Liver (tissue), 9 donors: ENCODE data around the gene DHX16. TPM values are rescaled to one million over a fixed set of nuclear protein-coding genes. Genes with fewer than 3 reads are reported as not detected.
A peak's percentile ranks its signal among the peaks of the same experiment; 100 is the strongest.

Experiments
- DNase-seq: peaks from one replicate; pipeline ENCODE4 v3.0.0-alpha.2; 2017; ENCODE audit warnings: low spot score
- H3K27ac ChIP-seq, 2 donors: one replicate each; pipeline ENCODE4 v1.7.0; 2013; ENCODE audit warnings: inconsistent platforms in 2 of 2, low read length in 2 of 2, control low read depth in 1 of 2, low read depth in 1 of 2, mild to moderate bottlenecking in 1 of 2
- H3K27me3 ChIP-seq, 4 donors: one replicate each; pipeline versions ENCODE4 v1.6.1 to v1.7.0; 2013; ENCODE audit warnings: low read length in 3 of 4, inconsistent platforms in 1 of 4, mild to moderate bottlenecking in 1 of 4, moderate library complexity in 1 of 4; ENCODE audit not compliant: control insufficient read depth in 4 of 4, insufficient read depth in 4 of 4
- H3K36me3 ChIP-seq, 4 donors: one replicate each; pipeline versions ENCODE4 v1.6.1 to v1.7.0; 2013; ENCODE audit warnings: low read length in 3 of 4, mild to moderate bottlenecking in 3 of 4, low read depth in 1 of 4, moderate library complexity in 1 of 4; ENCODE audit not compliant: control insufficient read depth in 4 of 4, insufficient read depth in 3 of 4
- H3K4me1 ChIP-seq, 4 donors: one replicate each; pipeline versions ENCODE4 v1.6.1 to v1.7.0; 2013; ENCODE audit warnings: low read length in 3 of 4, mild to moderate bottlenecking in 3 of 4, moderate library complexity in 1 of 4; ENCODE audit not compliant: control insufficient read depth in 4 of 4, insufficient read depth in 4 of 4
- H3K4me3 ChIP-seq, 3 donors: one replicate each; pipeline versions ENCODE4 v1.6.1 to v1.7.0; 2013; ENCODE audit warnings: low read length in 3 of 3, control low read depth in 1 of 3, low read depth in 1 of 3, mild to moderate bottlenecking in 1 of 3
- H3K9ac ChIP-seq, 2 donors: one replicate each; pipeline ENCODE4 v1.7.0; 2013; ENCODE audit warnings: low read length in 2 of 2, mild to moderate bottlenecking in 2 of 2, moderate library complexity in 2 of 2, control low read depth in 1 of 2, low read depth in 1 of 2
- H3K9me3 ChIP-seq, 4 donors: one replicate each; pipeline versions ENCODE4 v1.6.1 to v1.7.0; 2013; ENCODE audit warnings: low read length in 3 of 4; ENCODE audit not compliant: control insufficient read depth in 4 of 4
- ATF3 ChIP-seq: IDR thresholded peaks from 2 replicates; pipeline ENCODE4 v1.6.1; 2016; ENCODE audit warnings: antibody characterized with exemption
- CTCF ChIP-seq: fragments of 150-350 bp; IDR thresholded peaks from 2 replicates; pipeline ENCODE4 v1.5.1; 2017; ENCODE audit warnings: improper control_type of control experiment, low read depth, low read length; ENCODE audit not compliant: missing input control
- EGR1 ChIP-seq, 2 donors: IDR thresholded peaks; 2 replicates each; pipeline ENCODE4 v1.6.1; 2016 to 2018; ENCODE audit warnings: antibody characterized with exemption in 2 of 2, low read depth in 2 of 2
- FOXA1 ChIP-seq: IDR thresholded peaks from 2 replicates; pipeline ENCODE4 v1.6.1; 2016; ENCODE audit warnings: antibody characterized with exemption
- HNF4A ChIP-seq, 2 donors: conservative IDR thresholded peaks; 2 replicates each; pipeline ENCODE4 v1.6.1; 2016; ENCODE audit warnings: antibody characterized with exemption in 2 of 2, mild to moderate bottlenecking in 2 of 2
- JUND ChIP-seq, 2 donors: IDR thresholded peaks; 2 replicates each; pipeline ENCODE4 v1.6.1; 2016; ENCODE audit warnings: antibody characterized with exemption in 2 of 2
- RXRA ChIP-seq, 2 donors: IDR thresholded peaks; 2 replicates each; pipeline ENCODE4 v1.6.1; 2017 to 2018; ENCODE audit warnings: antibody characterized with exemption in 2 of 2, mild to moderate bottlenecking in 1 of 2
- SP1 ChIP-seq: IDR thresholded peaks from 2 replicates; pipeline ENCODE4 v1.6.1; 2018; ENCODE audit warnings: antibody characterized with exemption, mild to moderate bottlenecking
- TAF1 ChIP-seq: conservative IDR thresholded peaks from 2 replicates; pipeline ENCODE4 v1.6.1; 2016; ENCODE audit warnings: antibody characterized with exemption, mild to moderate bottlenecking
- WGBS: extraction: QIAGEN DNeasy Blood & Tissue Kit; methylation state at CpG from one replicate; pipeline ENCODE4 v1.1.7; 2013; 5-methylcytosine and 5-hydroxymethylcytosine counted together
- polyA plus RNA-seq, 2 donors: library from polyadenylated mRNA; stranded (reverse) in 1 of 2; unstranded in 1 of 2; fragments of 200-250 nt in 1 of 2; fragments of >200 nt in 1 of 2; fragmentation: Nextera tagmentation in 1 of 2; extraction: Ambion mirVana in 1 of 2; gene quantifications; one replicate each; pipeline versions ENCODE4 v1.2.1 to v1.2.3, GENCODE V29; 2013 to 2015
- total RNA-seq, 2 donors: library from RNA; depleted of rRNA; stranded (reverse); fragments of >200 nt; gene quantifications; one replicate each; pipeline ENCODE4 v1.2.3, GENCODE V29; 2014
- donor health status: healthy.
- donor health status: healthy.
- donor health status: healthy.
- donor health status: healthy.
- donor health status: healthy.

DHX16 gene
- total and polyA plus RNA-seq, 4 donors: 10.1 to 23.9 (median 17.4) TPM

- Histone ChIP-seq H3K27ac (peak overlapping the region; percentile 83 to 92), H3K4me3 (peak overlapping the region in 2 of 3 donors; percentile 90 to 96), H3K36me3 (peaks cover 3 to 10% (median 6%) of the 10 kb centered on the region in 4 donors), H3K9ac (peak overlapping the region; percentile 56 to 100), H3K27me3 (no peaks in the 10 kb centered on the region), H3K9me3 (no peaks in the 10 kb centered on the region), H3K4me1 (peaks cover 2 to 23% (median 14%) of the 10 kb centered on the region in 4 donors)
- DNase-seq: no peak
- 38% methylated on average over 8 of the region's 8 CpGs for WGBS
- TF ChIP-seq EGR1 (IDR thresholded peaks at IDR 0.05; ENCODE audit: low read depth in 2 of 2) (peak in 1 of 2 donors; percentile 25), CTCF (no peak), SP1 (peak; percentile 9)
These were observed 58.6 kb downstream of the DHX16 start for GRCh38 chr6:30614044-30614842.

- H3K9me3 ChIP-seq: no peaks in the 10 kb centered on the region
- peaks cover 7 to 17% (median 14%) of the 10 kb centered on the region in 4 donors for H3K36me3 ChIP-seq
- peaks cover 2 to 23% (median 10%) of the 10 kb centered on the region in 4 donors for H3K4me1 ChIP-seq
- H3K4me3 ChIP-seq: no peak overlapping the region
- no peaks in the 10 kb centered on the region for H3K27me3 ChIP-seq
- no peak for DNase-seq
- H3K9ac ChIP-seq: no peak overlapping the region
- H3K27ac ChIP-seq: peak overlapping the region in 1 of 2 donors; percentile 83
- TF ChIP-seq JUND (IDR thresholded peaks at IDR 0.05) (peak in 1 of 2 donors; percentile 26), FOXA1 (no peak)
These were observed 59.4 kb downstream of the DHX16 start for GRCh38 chr6:30613251-30614043.

GRCh38 chr6:30612687-30613248, 60.0 kb downstream of the DHX16 start:
- TF ChIP-seq RXRA (IDR thresholded peaks at IDR 0.05) (no peak), TAF1 (no peak), FOXA1 (no peak), HNF4A (conservative IDR thresholded peaks at IDR 0.05) (no peak), ATF3 (no peak)
- 53% methylated on average over 6 of the region's 6 CpGs for WGBS
- Histone ChIP-seq H3K9me3 (no peaks in the 10 kb centered on the region), H3K4me3 (no peak overlapping the region), H3K27me3 (no peaks in the 10 kb centered on the region), H3K27ac (no peak overlapping the region), H3K9ac (no peak overlapping the region), H3K4me1 (peaks cover 2 to 23% (median 7%) of the 10 kb centered on the region in 4 donors), H3K36me3 (peaks cover 10 to 20% (median 17%) of the 10 kb centered on the region in 4 donors)
- DNase-seq: no peak
